IMR-90 (cell line): Measurements from ENCODE around the gene AFAP1L2. TPM values are rescaled to one million over a fixed set of nuclear protein-coding genes. Genes with fewer than 3 reads are reported as not detected.

Experiments
- ATAC-seq: fragments of 200-7000 bp; cut with Tn5 transposase; 2 replicates; pipeline ENCODE4 v1.9.1; 2020; ENCODE audit warnings: low read depth, mild to moderate bottlenecking, moderate library complexity
- BruUV-seq: library from RNA; stranded (reverse); fragments of 400-500 nt; replicated peaks from 2 replicates; lab custom pipeline; 2021; lab: Mats Ljungman, UMichigan
- CTCF ChIA-PET: fragments of 300-600 bp; formaldehyde crosslinking; extraction: SDS; loops from one replicate; lab custom pipeline; 2021; ENCODE audit warnings: antibody characterized with exemption; lab: Yijun Ruan, JAX
- POLR2A ChIA-PET: fragments of 300-600 bp; sonication (Branson Sonifier 250); formaldehyde crosslinking; loops from one replicate; lab custom pipeline; 2022; ENCODE audit warnings: antibody characterized with exemption; ENCODE audit not compliant: unreplicated experiment; lab: Charles Lee
- DNase-seq: peaks from one replicate; pipeline ENCODE4 v3.0.0; 2013
- H2AFZ ChIP-seq: replicated peaks from 2 replicates; pipeline ENCODE3; 2013; ENCODE audit warnings: low read length, mild to moderate bottlenecking; ENCODE audit not compliant: poor library complexity
- H2AK5ac ChIP-seq: 2 replicates; pipeline ENCODE4 v1.6.1; 2013; ENCODE audit warnings: low read depth, low read length, inconsistent platforms
- H2AK9ac ChIP-seq: replicated peaks from 2 replicates; pipeline ENCODE3; 2013; ENCODE audit warnings: mild to moderate bottlenecking, low read depth, low read length, moderate library complexity; ENCODE audit not compliant: poor library complexity
- H2BK120ac ChIP-seq: 2 replicates; pipeline ENCODE4 v1.6.1; 2013; ENCODE audit warnings: low read depth, low read length, inconsistent platforms
- H2BK15ac ChIP-seq: 3 replicates; pipeline ENCODE4 v1.6.1; 2013; ENCODE audit warnings: low read depth, low read length, inconsistent platforms
- H2BK20ac ChIP-seq: 2 replicates; pipeline ENCODE4 v1.6.1; 2013; ENCODE audit warnings: low read depth, mild to moderate bottlenecking, inconsistent platforms, low read length, moderate library complexity
- H2BK5ac ChIP-seq: 2 replicates; pipeline ENCODE4 v1.6.1; 2013; ENCODE audit warnings: mild to moderate bottlenecking, low read depth, low read length, inconsistent platforms; ENCODE audit not compliant: poor library complexity, severe bottlenecking
- H3K14ac ChIP-seq: replicated peaks from 2 replicates; pipeline ENCODE4 v1.6.1; 2013; ENCODE audit warnings: low read depth, low read length, inconsistent platforms
- H3K18ac ChIP-seq: 2 replicates; pipeline ENCODE4 v1.6.1; 2013; ENCODE audit warnings: low read depth, low read length, control low read depth
- H3K23ac ChIP-seq: 2 replicates; pipeline ENCODE4 v1.6.1; 2013; ENCODE audit warnings: low read depth, low read length, inconsistent platforms
- H3K27ac ChIP-seq: 2 replicates; pipeline ENCODE4 v1.5.1; 2013; ENCODE audit warnings: mild to moderate bottlenecking, control low read depth, low read length; ENCODE audit not compliant: insufficient read depth
- H3K27me3 ChIP-seq: 2 replicates; pipeline ENCODE4 v1.6.1; 2013; ENCODE audit warnings: low read length; ENCODE audit not compliant: control insufficient read depth, insufficient read depth
- H3K36me3 ChIP-seq: 2 replicates; pipeline ENCODE4 v1.6.1; 2013; ENCODE audit warnings: low read length, mixed read lengths; ENCODE audit not compliant: control insufficient read depth, insufficient read depth
- H3K4ac ChIP-seq: 2 replicates; pipeline ENCODE4 v1.6.1; 2013; ENCODE audit warnings: low read depth, low read length, inconsistent platforms
- H3K4me1 ChIP-seq: 2 replicates; pipeline ENCODE4 v1.6.1; 2013; ENCODE audit warnings: low read length, mixed read lengths; ENCODE audit not compliant: control insufficient read depth, insufficient read depth
- H3K4me2 ChIP-seq: 2 replicates; pipeline ENCODE4 v1.6.1; 2013; ENCODE audit warnings: low read depth, mild to moderate bottlenecking, control low read depth, low read length, moderate library complexity
- H3K4me3 ChIP-seq: 2 replicates; pipeline ENCODE4 v1.5.1; 2013; ENCODE audit warnings: low read depth, mild to moderate bottlenecking, control low read depth, low read length, moderate library complexity; ENCODE audit not compliant: insufficient read depth
- H3K56ac ChIP-seq: 2 replicates; pipeline ENCODE4 v1.6.1; 2013; ENCODE audit warnings: low read length, inconsistent platforms; ENCODE audit not compliant: insufficient read depth; ENCODE audit errors: extremely low read depth
- H3K79me1 ChIP-seq, 2 experiments: 2 replicates each; pipeline ENCODE4 v1.6.1; 2013; ENCODE audit warnings: low read length in 2 of 2, inconsistent platforms in 1 of 2, low read depth in 1 of 2
- H3K9ac ChIP-seq: 2 replicates; pipeline ENCODE4 v1.6.1; 2013; ENCODE audit warnings: low read depth, low read length, control low read depth
- H3K9me1 ChIP-seq: 2 replicates; pipeline ENCODE4 v1.6.1; 2013; ENCODE audit warnings: low read length, inconsistent platforms; ENCODE audit not compliant: insufficient read depth
- H3K9me3 ChIP-seq: 2 replicates; pipeline ENCODE4 v1.6.1; 2013; ENCODE audit warnings: low read length; ENCODE audit not compliant: control insufficient read depth, insufficient read depth
- H4K20me1 ChIP-seq: 2 replicates; pipeline ENCODE4 v1.6.1; 2013; ENCODE audit warnings: low read length, inconsistent platforms; ENCODE audit not compliant: insufficient read depth
- H4K5ac ChIP-seq: 2 replicates; pipeline ENCODE4 v1.6.1; 2013; ENCODE audit warnings: mild to moderate bottlenecking, low read depth, low read length, control low read depth
- H4K8ac ChIP-seq, 2 experiments: 2 replicates each; pipeline ENCODE4 v1.6.1; 2013; ENCODE audit warnings: low read depth in 2 of 2, low read length in 2 of 2, control low read depth in 1 of 2, inconsistent platforms in 1 of 2
- H4K91ac ChIP-seq: 2 replicates; pipeline ENCODE4 v1.6.1; 2013; ENCODE audit warnings: low read depth, low read length, inconsistent platforms; ENCODE audit not compliant: insufficient read depth
- BHLHE40 ChIP-seq: fragments of 150-350 bp; IDR thresholded peaks from 2 replicates; pipeline ENCODE4 v1.6.1; 2016; ENCODE audit warnings: mild to moderate bottlenecking, low read depth, low read length
- CEBPB ChIP-seq: IDR thresholded peaks from 2 replicates; pipeline ENCODE4 v1.6.1; 2012; ENCODE audit warnings: low read depth, low read length, improper control_type of control experiment
- CHD1 ChIP-seq: IDR thresholded peaks from 2 replicates; pipeline ENCODE4 v1.6.1; 2012; ENCODE audit warnings: low read depth, low read length, improper control_type of control experiment
- CTCF ChIP-seq: conservative IDR thresholded peaks from 2 replicates; pipeline ENCODE4 v1.5.1; 2012; ENCODE audit warnings: mild to moderate bottlenecking, low read depth, low read length, improper control_type of control experiment
- ELK1 ChIP-seq: fragments of 150-350 bp; IDR thresholded peaks from 2 replicates; pipeline ENCODE4 v1.6.1; 2016; ENCODE audit warnings: low read depth, mild to moderate bottlenecking, low read length, moderate library complexity, borderline replicate concordance
- FOS ChIP-seq: fragments of 150-350 bp; IDR thresholded peaks from 2 replicates; pipeline ENCODE4 v1.6.1; 2016; ENCODE audit warnings: low read depth, low read length
- MAFK ChIP-seq: IDR thresholded peaks from 2 replicates; pipeline ENCODE4 v1.6.1; 2012; ENCODE audit warnings: low read depth, low read length, improper control_type of control experiment
- MAZ ChIP-seq: IDR thresholded peaks from 2 replicates; pipeline ENCODE4 v1.6.1; 2012; ENCODE audit warnings: low read depth, mild to moderate bottlenecking, low read length, improper control_type of control experiment, moderate library complexity, borderline replicate concordance
- MXI1 ChIP-seq: IDR thresholded peaks from 2 replicates; pipeline ENCODE4 v1.6.1; 2012; ENCODE audit warnings: low read depth, mild to moderate bottlenecking, low read length, moderate library complexity, borderline replicate concordance
- NFE2L2 ChIP-seq: fragments of 150-350 bp; IDR thresholded peaks from 2 replicates; pipeline ENCODE4 v1.6.1; 2016; ENCODE audit warnings: low read depth, mild to moderate bottlenecking, low read length
- POLR2A ChIP-seq: IDR thresholded peaks from 2 replicates; pipeline ENCODE4 v1.6.1; 2012; ENCODE audit warnings: mild to moderate bottlenecking, low read depth, low read length
- RAD21 ChIP-seq: IDR thresholded peaks from 2 replicates; pipeline ENCODE4 v1.6.1; 2012; ENCODE audit warnings: low read length, improper control_type of control experiment
- RCOR1 ChIP-seq: IDR thresholded peaks from 2 replicates; pipeline ENCODE4 v1.6.1; 2012; ENCODE audit warnings: mild to moderate bottlenecking, low read length, improper control_type of control experiment; ENCODE audit not compliant: insufficient replicate concordance
- RFX5 ChIP-seq: IDR thresholded peaks from 2 replicates; pipeline ENCODE4 v1.8.0; 2012; ENCODE audit warnings: low read depth, mild to moderate bottlenecking, low read length, moderate library complexity
- SMC3 ChIP-seq: fragments of 150-350 bp; IDR thresholded peaks from 2 replicates; pipeline ENCODE4 v1.6.1; 2016; ENCODE audit warnings: low read depth, mild to moderate bottlenecking, antibody characterized with exemption, low read length, moderate library complexity
- USF2 ChIP-seq: fragments of 150-350 bp; IDR thresholded peaks from 2 replicates; pipeline ENCODE4 v1.6.1; 2017; ENCODE audit warnings: mild to moderate bottlenecking, antibody characterized with exemption, low read length, low read depth
- WGBS, 2 experiments: methylation state at CpG; one replicate each; pipeline versions ENCODE4 v1.1.5 to v1.1.7; 2013; ENCODE audit warnings: missing lambda C conversion rate in 2 of 2; ENCODE audit not compliant: insufficient read length in 1 of 2; ENCODE audit errors: extremely low coverage in 2 of 2; 5-methylcytosine and 5-hydroxymethylcytosine counted together
- dilution Hi-C: fragments of 300-500 bp; cut with HindIII; formaldehyde crosslinking; loops from one replicate; pipeline ENCODE4 v1.14.3; 2018; ENCODE audit warnings: low sequenced_read_pairs; ENCODE audit not compliant: unreplicated experiment
- in situ Hi-C: fragments of 300-500 bp; cut with MboI; formaldehyde crosslinking; loops from 3 replicates; pipeline ENCODE4 v1.14.3; 2019; ENCODE audit warnings: low sequenced_read_pairs, inconsistent platforms, mixed read lengths
- intact Hi-C: fragments of 100-400 bp; cut with micrococcal nuclease; formaldehyde crosslinking; loops from 2 replicates; pipeline ENCODE4 v1.10.0; 2022
- polyA plus RNA-seq, 3 experiments: library from polyadenylated mRNA; depleted of rRNA; stranded (reverse); fragments of >200 nt; gene quantifications; 2 replicates each; pipeline ENCODE4 v1.2.3, GENCODE V29; 2012; ENCODE audit warnings: low replicate concordance in 1 of 3
- total RNA-seq: library from RNA; depleted of rRNA; stranded (reverse); fragments of >200 nt; gene quantifications from 2 replicates; pipeline ENCODE4 v1.2.3, GENCODE V29; 2012

Gene AFAP1L2
- total and polyA plus RNA-seq, 2 of the 4 experiments (the other 2 are of a cell fraction), result under 0.01 to 0.10 TPM

- intact Hi-C loops, result no loop called here
- Histone ChIP-seq H2AK9ac (no peak overlapping the region), H3K18ac (no peak overlapping the region), H3K9me3 (no peaks in the 10 kb centered on the region), H3K27ac (no peak overlapping the region), H3K4me1 (no peaks in the 10 kb centered on the region), H2BK120ac (no peak overlapping the region), H3K4me3 (no peak overlapping the region), H3K4ac (no peak overlapping the region), H2AFZ (no peak overlapping the region), H3K56ac (no peak overlapping the region), H2BK15ac (no peak overlapping the region), H3K9me1 (no peaks in the 10 kb centered on the region), H3K4me2 (no peak overlapping the region), H4K5ac (no peak overlapping the region), H4K91ac (no peak overlapping the region), H3K9ac (no peak overlapping the region), H3K36me3 (no peaks in the 10 kb centered on the region), H4K20me1 (no peaks in the 10 kb centered on the region), H4K8ac (no peak overlapping the region), H3K27me3 (peaks cover 5% of the 10 kb centered on the region), H2AK5ac (no peak overlapping the region), H3K79me1 (no peaks in the 10 kb centered on the region), H3K23ac (no peak overlapping the region), H3K14ac (no peak overlapping the region), H2BK20ac (no peak overlapping the region), H2BK5ac (no peak overlapping the region)
- ChIA-PET CTCF (interaction anchor here (0.7 to 1.2 kb wide), 2 partner anchors 14 to 15 kb away, joined by 3 read pairs; no protein-coding TSS in a partner anchor), POLR2A (no interaction called here)
- in situ Hi-C loops, result no loop called here
- dilution Hi-C loops, result no loop called here
- ATAC-seq (peak; percentile 42; the same call in 1 of the 2 replicates), DNase-seq (no peak)
- BruUV-seq, result no TSS peak
- 40% methylated on average over 1 of the region's 5 CpGs; no CpG with 5 or more reads in 1 of the 2 experiments for WGBS, 2 experiments
- no peak for TF ChIP-seq POLR2A
- no peak for TF ChIP-seq BHLHE40
- TF ChIP-seq RAD21, result no peak
- no peak for TF ChIP-seq NFE2L2
- no peak for TF ChIP-seq MAFK
- TF ChIP-seq RCOR1, result no peak
- TF ChIP-seq ELK1, result no peak
- no peak for TF ChIP-seq CTCF
- no peak for TF ChIP-seq CEBPB
- TF ChIP-seq RFX5, result no peak
- no peak for TF ChIP-seq USF2
- no peak for TF ChIP-seq MXI1
- no peak for TF ChIP-seq MAZ
- no peak for TF ChIP-seq CHD1
- TF ChIP-seq SMC3, result no peak
- TF ChIP-seq FOS, result no peak
Observed at GRCh38 chr10:114258274-114258840, 145.9 kb downstream of the AFAP1L2 start.
